Measurements from ENCODE around the gene ANKRD9.
"Not testable (repeated sequence)": the region's sequence is repeated elsewhere in the genome, so short reads cannot be mapped to it uniquely, and the experiment has no call there.

Gene ANKRD9

GRCh38 chr14:102509746-102510615 lies at the start of gene ANKRD9:
ANKRD9 (minus strand) TSS chr14:102509776; CDS start chr14:102507889, 1,887 bp downstream.
- Histone ChIP-seq H3K4me3 (ENCODE audit: low read depth, low read length) (peak within 1 kb of the TSS; percentile 68), H3K9me3 (ENCODE audit: control insufficient read depth, insufficient read depth, low read length) (no peaks in the 10 kb centered on the region), H3K9ac (ENCODE audit: low read depth, low read length) (no peak within 1 kb of the TSS), H3K4me1 (ENCODE audit: control insufficient read depth, insufficient read depth, low read length) (peaks cover 3% of the 10 kb centered on the region), H3K27me3 (ENCODE audit: control insufficient read depth, insufficient read depth, low read length) (no peaks in the 10 kb centered on the region), H3K36me3 (ENCODE audit: control insufficient read depth, insufficient read depth, low read length) (peaks cover 10% of the 10 kb centered on the region)

- Histone ChIP-seq H3K9me3 (ENCODE audit: control insufficient read depth, insufficient read depth, low read length) (no peaks in the 10 kb centered on the region), H3K4me3 (ENCODE audit: low read depth, low read length) (no peak overlapping the region), H3K4me1 (ENCODE audit: control insufficient read depth, insufficient read depth, low read length) (no peaks in the 10 kb centered on the region), H3K9ac (ENCODE audit: low read depth, low read length) (no peak overlapping the region), H3K27me3 (ENCODE audit: control insufficient read depth, insufficient read depth, low read length) (no peaks in the 10 kb centered on the region), H3K36me3 (ENCODE audit: control insufficient read depth, insufficient read depth, low read length) (no peaks in the 10 kb centered on the region)
Measured at GRCh38 chr14:102558556-102558955, 49.0 kb upstream of the ANKRD9 start.

- no peaks in the 10 kb centered on the region for H3K36me3 ChIP-seq (ENCODE audit: control insufficient read depth, insufficient read depth, low read length)
- no peaks in the 10 kb centered on the region for H3K4me1 ChIP-seq (ENCODE audit: control insufficient read depth, insufficient read depth, low read length)
- H3K9me3 ChIP-seq (ENCODE audit: control insufficient read depth, insufficient read depth, low read length) = no peaks in the 10 kb centered on the region
- H3K27me3 ChIP-seq (ENCODE audit: control insufficient read depth, insufficient read depth, low read length) = no peaks in the 10 kb centered on the region
- no peak overlapping the region for H3K4me3 ChIP-seq (ENCODE audit: low read depth, low read length)
- H3K9ac ChIP-seq (ENCODE audit: low read depth, low read length) = no peak overlapping the region
Measured at GRCh38 chr14:102557434-102558226, 48.1 kb upstream of the ANKRD9 start.

- Histone ChIP-seq H3K9ac (ENCODE audit: low read depth, low read length) (no peak overlapping the region), H3K4me3 (ENCODE audit: low read depth, low read length) (no peak overlapping the region), H3K27me3 (ENCODE audit: control insufficient read depth, insufficient read depth, low read length) (no peaks in the 10 kb centered on the region), H3K4me1 (ENCODE audit: control insufficient read depth, insufficient read depth, low read length) (no peaks in the 10 kb centered on the region), H3K36me3 (ENCODE audit: control insufficient read depth, insufficient read depth, low read length) (no peaks in the 10 kb centered on the region), H3K9me3 (ENCODE audit: control insufficient read depth, insufficient read depth, low read length) (no peaks in the 10 kb centered on the region)
Measured at GRCh38 chr14:102556098-102556677, 46.6 kb upstream of the ANKRD9 start.

GRCh38 chr14:102554821-102555819 lies 45.5 kb upstream of the ANKRD9 start:
- Histone ChIP-seq H3K4me1 (ENCODE audit: control insufficient read depth, insufficient read depth, low read length) (no peaks in the 10 kb centered on the region), H3K27me3 (ENCODE audit: control insufficient read depth, insufficient read depth, low read length) (no peaks in the 10 kb centered on the region), H3K9ac (ENCODE audit: low read depth, low read length) (peak overlapping the region; percentile 54), H3K4me3 (ENCODE audit: low read depth, low read length) (peak overlapping the region; percentile 62), H3K9me3 (ENCODE audit: control insufficient read depth, insufficient read depth, low read length) (no peaks in the 10 kb centered on the region), H3K36me3 (ENCODE audit: control insufficient read depth, insufficient read depth, low read length) (no peaks in the 10 kb centered on the region)

- no peaks in the 10 kb centered on the region for H3K36me3 ChIP-seq (ENCODE audit: control insufficient read depth, insufficient read depth, low read length)
- no peak overlapping the region for H3K9ac ChIP-seq (ENCODE audit: low read depth, low read length)
- H3K4me1 ChIP-seq (ENCODE audit: control insufficient read depth, insufficient read depth, low read length) = no peaks in the 10 kb centered on the region
- no peaks in the 10 kb centered on the region for H3K9me3 ChIP-seq (ENCODE audit: control insufficient read depth, insufficient read depth, low read length)
- H3K27me3 ChIP-seq (ENCODE audit: control insufficient read depth, insufficient read depth, low read length) = no peaks in the 10 kb centered on the region
- no peak overlapping the region for H3K4me3 ChIP-seq (ENCODE audit: low read depth, low read length)
Measured at GRCh38 chr14:102551995-102552705, 42.6 kb upstream of the ANKRD9 start.

GRCh38 chr14:102550927-102551401 lies 41.4 kb upstream of the ANKRD9 start:
- not testable (repeated sequence) for H3K9me3 ChIP-seq (ENCODE audit: control insufficient read depth, insufficient read depth, low read length); H3K4me3 ChIP-seq (ENCODE audit: low read depth, low read length); H3K4me1 ChIP-seq (ENCODE audit: control insufficient read depth, insufficient read depth, low read length); H3K27me3 ChIP-seq (ENCODE audit: control insufficient read depth, insufficient read depth, low read length); H3K9ac ChIP-seq (ENCODE audit: low read depth, low read length); H3K36me3 ChIP-seq (ENCODE audit: control insufficient read depth, insufficient read depth, low read length)

- no peak overlapping the region for H3K9ac ChIP-seq (ENCODE audit: low read depth, low read length)
- no peaks in the 10 kb centered on the region for H3K27me3 ChIP-seq (ENCODE audit: control insufficient read depth, insufficient read depth, low read length)
- H3K4me3 ChIP-seq (ENCODE audit: low read depth, low read length) = no peak overlapping the region
- H3K4me1 ChIP-seq (ENCODE audit: control insufficient read depth, insufficient read depth, low read length) = peaks cover 8% of the 10 kb centered on the region
- H3K9me3 ChIP-seq (ENCODE audit: control insufficient read depth, insufficient read depth, low read length) = no peaks in the 10 kb centered on the region
- H3K36me3 ChIP-seq (ENCODE audit: control insufficient read depth, insufficient read depth, low read length) = no peaks in the 10 kb centered on the region
Measured at GRCh38 chr14:102548616-102549240, 39.2 kb upstream of the ANKRD9 start.

- peak overlapping the region; percentile 38 for H3K4me3 ChIP-seq (ENCODE audit: low read depth, low read length)
- peaks cover 8% of the 10 kb centered on the region for H3K4me1 ChIP-seq (ENCODE audit: control insufficient read depth, insufficient read depth, low read length)
- H3K27me3 ChIP-seq (ENCODE audit: control insufficient read depth, insufficient read depth, low read length) = no peaks in the 10 kb centered on the region
- H3K9ac ChIP-seq (ENCODE audit: low read depth, low read length) = peak overlapping the region; percentile 49
- H3K36me3 ChIP-seq (ENCODE audit: control insufficient read depth, insufficient read depth, low read length) = no peaks in the 10 kb centered on the region
- no peaks in the 10 kb centered on the region for H3K9me3 ChIP-seq (ENCODE audit: control insufficient read depth, insufficient read depth, low read length)
Measured at GRCh38 chr14:102545461-102546265, 36.1 kb upstream of the ANKRD9 start.

Measured in iPS-15b (cell line).